Lower leg skin (tissue), 4 donors: ENCODE results near the gene RYR2. TPM values are rescaled to one million over a fixed set of nuclear protein-coding genes. Genes with fewer than 3 reads are reported as not detected.

Source experiments
- DNase-seq, 2 donors: peaks; one replicate each; pipeline ENCODE4 v3.0.0-alpha.2; 2019; ENCODE audit warnings: low spot score in 2 of 2
- H3K4me3 ChIP-seq: fragments of 200-600 bp; sonication (generic); 2 replicates; pipeline ENCODE4 v1.5.1; 2017; ENCODE audit warnings: mild to moderate bottlenecking, low read depth; ENCODE audit not compliant: poor library complexity, severe bottlenecking
- POLR2A ChIP-seq, 2 donors: fragments of 450-650 bp; IDR thresholded peaks; one replicate each; pipeline ENCODE4 v1.6.1; 2016 to 2017; ENCODE audit warnings: antibody characterized with exemption in 2 of 2, mild to moderate bottlenecking in 1 of 2, moderate library complexity in 1 of 2
- WGBS, 2 donors: methylation state at CpG; one replicate each; pipeline ENCODE4 v1.1.5; 2018; 5-methylcytosine and 5-hydroxymethylcytosine counted together
- intact Hi-C: fragments of 100-400 bp; cut with DNase I; formaldehyde crosslinking; loops from one replicate; pipeline ENCODE4 v1.15.0; 2023; ENCODE audit warnings: low total_unique reads
- total RNA-seq, 4 donors: library from RNA; depleted of rRNA; stranded (reverse); fragments of >200 nt; gene quantifications; one replicate each; pipeline ENCODE4 v1.1.0, GENCODE V29; 2016
- TF ChIP-seq, protein P1 (sequence below), 3 donors: fragments of 450-650 bp; IDR thresholded peaks; one replicate each; pipeline ENCODE4 v1.5.1; 2016; ENCODE audit warnings: antibody characterized with exemption in 3 of 3, mild to moderate bottlenecking in 3 of 3, moderate library complexity in 2 of 3

Gene RYR2
- total RNA-seq, 4 donors from 2014 or later = 0.19 to 0.97 (median 0.66) TPM

GRCh38 chr1:237383791-237384190 is 341.8 kb downstream of the RYR2 start:
- WGBS, 2 donors = 13 to 14% methylated on average over 3 of the region's 3 CpGs
- intact Hi-C loops = no loop called here
- no peak for DNase-seq
- H3K4me3 ChIP-seq = no peak overlapping the region
- TF ChIP-seq, protein P1, sequence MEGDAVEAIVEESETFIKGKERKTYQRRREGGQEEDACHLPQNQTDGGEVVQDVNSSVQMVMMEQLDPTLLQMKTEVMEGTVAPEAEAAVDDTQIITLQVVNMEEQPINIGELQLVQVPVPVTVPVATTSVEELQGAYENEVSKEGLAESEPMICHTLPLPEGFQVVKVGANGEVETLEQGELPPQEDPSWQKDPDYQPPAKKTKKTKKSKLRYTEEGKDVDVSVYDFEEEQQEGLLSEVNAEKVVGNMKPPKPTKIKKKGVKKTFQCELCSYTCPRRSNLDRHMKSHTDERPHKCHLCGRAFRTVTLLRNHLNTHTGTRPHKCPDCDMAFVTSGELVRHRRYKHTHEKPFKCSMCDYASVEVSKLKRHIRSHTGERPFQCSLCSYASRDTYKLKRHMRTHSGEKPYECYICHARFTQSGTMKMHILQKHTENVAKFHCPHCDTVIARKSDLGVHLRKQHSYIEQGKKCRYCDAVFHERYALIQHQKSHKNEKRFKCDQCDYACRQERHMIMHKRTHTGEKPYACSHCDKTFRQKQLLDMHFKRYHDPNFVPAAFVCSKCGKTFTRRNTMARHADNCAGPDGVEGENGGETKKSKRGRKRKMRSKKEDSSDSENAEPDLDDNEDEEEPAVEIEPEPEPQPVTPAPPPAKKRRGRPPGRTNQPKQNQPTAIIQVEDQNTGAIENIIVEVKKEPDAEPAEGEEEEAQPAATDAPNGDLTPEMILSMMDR (IDR thresholded peaks at IDR 0.05) = no peak
- no peak for TF ChIP-seq POLR2A (IDR thresholded peaks at IDR 0.05)

GRCh38 chr1:237384213-237384612 is 342.2 kb downstream of the RYR2 start:
- no peak overlapping the region for H3K4me3 ChIP-seq
- DNase-seq = no peak
- WGBS, 2 donors = 54 to 57% methylated on average over 6 of the region's 6 CpGs
- intact Hi-C loops = no loop called here
- TF ChIP-seq POLR2A (IDR thresholded peaks at IDR 0.05) = no peak
- TF ChIP-seq, protein P1 (IDR thresholded peaks at IDR 0.05) = no peak

GRCh38 chr1:237386362-237387143 is 344.6 kb downstream of the RYR2 start:
- TF ChIP-seq, protein P1 (IDR thresholded peaks at IDR 0.05) = no peak
- TF ChIP-seq POLR2A (IDR thresholded peaks at IDR 0.05) = no peak
- intact Hi-C loops = no loop called here
- WGBS, 2 donors = 56 to 59% methylated on average over 8 of the region's 8 CpGs
- DNase-seq = no peak
- no peak overlapping the region for H3K4me3 ChIP-seq

- intact Hi-C loops = no loop called here
- no peak for DNase-seq
- H3K4me3 ChIP-seq = no peak overlapping the region
- TF ChIP-seq POLR2A (IDR thresholded peaks at IDR 0.05) = no peak
- TF ChIP-seq, protein P1 (IDR thresholded peaks at IDR 0.05) = no peak
- 68 to 72% methylated on average over 5 of the region's 5 CpGs for WGBS, 2 donors
Observed at GRCh38 chr1:237387144-237387505, 345.1 kb downstream of the RYR2 start.

- TF ChIP-seq, protein P1 (IDR thresholded peaks at IDR 0.05) = no peak
- TF ChIP-seq POLR2A (IDR thresholded peaks at IDR 0.05) = no peak
- H3K4me3 ChIP-seq = no peak overlapping the region
- WGBS, 2 donors = 29 to 61% methylated on average over 3 of the region's 3 CpGs
- no peak for DNase-seq
- intact Hi-C loops = no loop called here
Observed at GRCh38 chr1:237390823-237391222, 348.8 kb downstream of the RYR2 start.

GRCh38 chr1:237393632-237394031 is 351.6 kb downstream of the RYR2 start:
- 44 to 50% methylated on average over 3 of the region's 3 CpGs for WGBS, 2 donors
- intact Hi-C loops = no loop called here
- DNase-seq = no peak
- H3K4me3 ChIP-seq = no peak overlapping the region
- TF ChIP-seq, protein P1 (IDR thresholded peaks at IDR 0.05) = no peak
- no peak for TF ChIP-seq POLR2A (IDR thresholded peaks at IDR 0.05)
